GM18951 (cell line): ENCODE data around the gene OAS3.

ENCODE experiments used
- POLR2A ChIP-seq: IDR thresholded peaks from 4 replicates; pipeline ENCODE4 v1.6.1; 2011; ENCODE audit warnings: mild to moderate bottlenecking; ENCODE audit not compliant: insufficient read length, insufficient read depth; ENCODE audit errors: extremely low read depth
- in situ Hi-C: fragments of 300-500 bp; cut with MboI; formaldehyde crosslinking; loops from one replicate; pipeline ENCODE4 v1.12.0; 2022; ENCODE audit warnings: low sequenced_read_pairs, mixed read lengths, inconsistent platforms; ENCODE audit not compliant: unreplicated experiment

OAS3 gene

GRCh38 chr12:113006641-113007040 lies 68.4 kb downstream of the OAS3 start:
- in situ Hi-C loops = no loop called here
- no peak for TF ChIP-seq POLR2A

- TF ChIP-seq POLR2A = no peak
- in situ Hi-C loops = no loop called here
Observed at GRCh38 chr12:113007166-113007565, 68.9 kb downstream of the OAS3 start.

GRCh38 chr12:113010701-113011100 lies 72.4 kb downstream of the OAS3 start:
- in situ Hi-C loops = no loop called here

GRCh38 chr12:113014565-113014964 lies 76.3 kb downstream of the OAS3 start:
- no peak for TF ChIP-seq POLR2A
- in situ Hi-C loops = no loop called here

More at GRCh38 chr12:113010701-113011100, 72.4 kb downstream of the OAS3 start:
- TF ChIP-seq POLR2A = no peak

GRCh38 chr12:113016796-113017195 lies 78.5 kb downstream of the OAS3 start:
- in situ Hi-C loops = no loop called here
- TF ChIP-seq POLR2A = no peak

GRCh38 chr12:113019025-113019424 lies 80.8 kb downstream of the OAS3 start:
- in situ Hi-C loops = no loop called here
- no peak for TF ChIP-seq POLR2A

- in situ Hi-C loops = no loop called here
- TF ChIP-seq POLR2A = no peak
Observed at GRCh38 chr12:113021500-113021899, 83.2 kb downstream of the OAS3 start.
